ENCODE measurements around the gene ANO10.
A peak's percentile ranks its signal among the peaks of the same experiment; 100 is the strongest.
"Not testable (repeated sequence)": the region's sequence is repeated elsewhere in the genome, so short reads cannot be mapped to it uniquely, and the experiment has no call there.

Gene ANO10

GRCh38 chr3:43465109-43465508, 156.7 kb downstream of the ANO10 start:
- ATAC-seq (ENCODE audit: low read depth), result no peak
- DNase-seq (ENCODE audit: low spot score), result no peak
- TF ChIP-seq CTCF (IDR thresholded peaks at IDR 0.05; ENCODE audit: poor library complexity, severe bottlenecking), result no peak
- Histone ChIP-seq H3K27me3 (ENCODE audit: insufficient read depth, poor library complexity, severe bottlenecking) (no peaks in the 10 kb centered on the region), H3K9me3 (ENCODE audit: severe bottlenecking) (no peaks in the 10 kb centered on the region), H3K4me3 (ENCODE audit: severe bottlenecking) (no peak overlapping the region), H3K27ac (ENCODE audit: poor library complexity, severe bottlenecking) (no peak overlapping the region), H3K4me1 (ENCODE audit: insufficient read depth, poor library complexity, severe bottlenecking) (no peaks in the 10 kb centered on the region), H3K36me3 (ENCODE audit: low read depth) (no peaks in the 10 kb centered on the region)

- not testable (repeated sequence) for H3K9me3 ChIP-seq (ENCODE audit: severe bottlenecking); H3K36me3 ChIP-seq (ENCODE audit: low read depth); H3K27me3 ChIP-seq (ENCODE audit: insufficient read depth, poor library complexity, severe bottlenecking); H3K4me3 ChIP-seq (ENCODE audit: severe bottlenecking); ATAC-seq (ENCODE audit: low read depth); H3K27ac ChIP-seq (ENCODE audit: poor library complexity, severe bottlenecking); H3K4me1 ChIP-seq (ENCODE audit: insufficient read depth, poor library complexity, severe bottlenecking); DNase-seq (ENCODE audit: low spot score)
Measured at GRCh38 chr3:43462566-43462965, 159.2 kb downstream of the ANO10 start.

DNA sequence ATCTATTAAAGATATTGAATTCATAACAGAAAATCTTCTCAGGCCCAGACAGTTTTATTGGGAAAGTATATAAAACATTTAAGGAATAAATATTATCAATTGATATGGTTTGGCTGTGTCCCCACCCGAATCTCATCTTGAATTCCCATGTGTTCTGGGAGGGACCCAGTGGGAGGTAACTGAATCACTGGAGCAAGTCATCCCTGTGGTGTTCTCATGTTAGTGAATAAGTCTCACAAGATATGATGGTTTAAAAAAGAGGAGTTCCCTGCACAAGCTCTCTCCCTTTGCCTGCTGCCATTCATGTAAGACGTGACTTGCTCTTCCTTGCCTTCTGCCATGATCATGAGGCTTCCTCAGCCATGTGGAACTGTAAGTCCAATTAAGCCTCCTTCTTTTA, 160.5 kb downstream of the ANO10 start:
- no peak for TF ChIP-seq CTCF (IDR thresholded peaks at IDR 0.05; ENCODE audit: poor library complexity, severe bottlenecking)
- Histone ChIP-seq H3K36me3 (ENCODE audit: low read depth) (no peaks in the 10 kb centered on the region), H3K4me1 (ENCODE audit: insufficient read depth, poor library complexity, severe bottlenecking) (no peaks in the 10 kb centered on the region), H3K4me3 (ENCODE audit: severe bottlenecking) (no peak overlapping the region), H3K27ac (ENCODE audit: poor library complexity, severe bottlenecking) (no peak overlapping the region), H3K27me3 (ENCODE audit: insufficient read depth, poor library complexity, severe bottlenecking) (no peaks in the 10 kb centered on the region), H3K9me3 (ENCODE audit: severe bottlenecking) (no peaks in the 10 kb centered on the region)
- ATAC-seq (ENCODE audit: low read depth), result no peak
- no peak for DNase-seq (ENCODE audit: low spot score)

- not testable (repeated sequence) for ATAC-seq (ENCODE audit: low read depth); H3K27me3 ChIP-seq (ENCODE audit: insufficient read depth, poor library complexity, severe bottlenecking); H3K9me3 ChIP-seq (ENCODE audit: severe bottlenecking); DNase-seq (ENCODE audit: low spot score); H3K36me3 ChIP-seq (ENCODE audit: low read depth); H3K27ac ChIP-seq (ENCODE audit: poor library complexity, severe bottlenecking); H3K4me1 ChIP-seq (ENCODE audit: insufficient read depth, poor library complexity, severe bottlenecking); H3K4me3 ChIP-seq (ENCODE audit: severe bottlenecking)
Measured at GRCh38 chr3:43457038-43457437, 164.8 kb downstream of the ANO10 start.

GRCh38 chr3:43455233-43455632, 166.6 kb downstream of the ANO10 start:
- Histone ChIP-seq H3K36me3 (ENCODE audit: low read depth) (no peaks in the 10 kb centered on the region), H3K27me3 (ENCODE audit: insufficient read depth, poor library complexity, severe bottlenecking) (no peaks in the 10 kb centered on the region), H3K9me3 (ENCODE audit: severe bottlenecking) (no peaks in the 10 kb centered on the region), H3K4me1 (ENCODE audit: insufficient read depth, poor library complexity, severe bottlenecking) (no peaks in the 10 kb centered on the region), H3K27ac (ENCODE audit: poor library complexity, severe bottlenecking) (no peak overlapping the region), H3K4me3 (ENCODE audit: severe bottlenecking) (no peak overlapping the region)
- TF ChIP-seq CTCF (IDR thresholded peaks at IDR 0.05; ENCODE audit: poor library complexity, severe bottlenecking), result no peak
- ATAC-seq (ENCODE audit: low read depth) (peak; percentile 98), DNase-seq (ENCODE audit: low spot score) (no peak)

- Histone ChIP-seq H3K4me1 (ENCODE audit: insufficient read depth, poor library complexity, severe bottlenecking) (no peaks in the 10 kb centered on the region), H3K27ac (ENCODE audit: poor library complexity, severe bottlenecking) (no peak overlapping the region), H3K36me3 (ENCODE audit: low read depth) (no peaks in the 10 kb centered on the region), H3K9me3 (ENCODE audit: severe bottlenecking) (no peaks in the 10 kb centered on the region), H3K27me3 (ENCODE audit: insufficient read depth, poor library complexity, severe bottlenecking) (no peaks in the 10 kb centered on the region), H3K4me3 (ENCODE audit: severe bottlenecking) (no peak overlapping the region)
- DNase-seq (ENCODE audit: low spot score), result no peak
- ATAC-seq (ENCODE audit: low read depth), result no peak
- no peak for TF ChIP-seq CTCF (IDR thresholded peaks at IDR 0.05; ENCODE audit: poor library complexity, severe bottlenecking)
Measured at GRCh38 chr3:43453981-43454380, 167.8 kb downstream of the ANO10 start.

Measured in RWPE2 (cell line).